OCI-M2 (cell line): ENCODE measurements around the gene SPATA19.
"Not testable (repeated sequence)": the region's sequence is repeated elsewhere in the genome, so short reads cannot be mapped to it uniquely, and the experiment has no call there.

Experiments
- DNase-seq: peaks from one replicate; lab custom pipeline; 2025; ENCODE audit not compliant: unreplicated experiment; lab: John Stamatoyannopoulos, UW

Gene SPATA19, protein sequence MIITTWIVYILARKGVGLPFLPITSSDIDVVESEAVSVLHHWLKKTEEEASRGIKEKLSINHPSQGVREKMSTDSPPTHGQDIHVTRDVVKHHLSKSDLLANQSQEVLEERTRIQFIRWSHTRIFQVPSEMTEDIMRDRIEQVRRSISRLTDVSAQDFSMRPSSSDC

DNA sequence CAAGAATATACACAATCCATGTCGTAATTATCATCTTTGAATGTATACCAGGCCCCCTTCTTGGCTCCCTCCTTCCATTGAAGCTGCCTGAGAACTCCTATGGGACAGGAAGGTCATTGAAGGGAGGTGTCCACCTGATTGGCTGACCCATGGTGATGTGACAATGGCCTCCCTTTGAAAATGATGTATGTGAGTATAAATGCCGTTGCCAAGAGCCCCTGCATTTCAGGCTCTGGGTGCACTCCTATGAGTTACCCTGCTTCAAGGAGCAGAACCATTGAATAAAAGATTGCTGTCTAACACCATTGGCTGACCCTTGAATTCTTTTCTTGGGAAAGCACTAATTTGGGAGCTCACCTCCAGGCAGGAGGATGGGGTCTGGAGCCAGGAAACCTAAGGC is at the start of gene SPATA19:
SPATA19 (minus strand) TSS at position 101 of the 400 bp plus-strand sequence; CDS start at position 34, 67 bp downstream.
- DNase-seq = no peak

DNA sequence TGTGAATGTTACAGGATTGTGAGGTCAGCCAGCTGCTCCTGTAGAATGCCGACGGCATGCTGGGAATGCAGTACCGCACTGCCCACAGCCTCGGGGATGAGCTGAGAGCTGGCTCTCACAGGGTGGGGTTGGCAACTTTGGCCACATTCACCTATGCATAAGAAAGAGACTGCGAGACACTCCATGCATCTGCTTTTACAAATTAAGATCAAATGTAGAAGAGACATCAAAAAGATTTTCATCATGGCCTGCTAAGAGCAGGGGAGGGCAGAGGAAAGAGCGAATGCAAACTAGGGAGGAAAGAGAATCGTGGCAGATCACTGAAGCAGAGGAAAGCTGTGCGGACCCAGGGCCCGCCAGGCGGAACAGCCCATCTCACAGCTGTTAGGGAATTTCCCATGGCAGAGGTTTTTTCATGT is 49.8 kb upstream of the SPATA19 start:
- DNase-seq = no peak

DNA sequence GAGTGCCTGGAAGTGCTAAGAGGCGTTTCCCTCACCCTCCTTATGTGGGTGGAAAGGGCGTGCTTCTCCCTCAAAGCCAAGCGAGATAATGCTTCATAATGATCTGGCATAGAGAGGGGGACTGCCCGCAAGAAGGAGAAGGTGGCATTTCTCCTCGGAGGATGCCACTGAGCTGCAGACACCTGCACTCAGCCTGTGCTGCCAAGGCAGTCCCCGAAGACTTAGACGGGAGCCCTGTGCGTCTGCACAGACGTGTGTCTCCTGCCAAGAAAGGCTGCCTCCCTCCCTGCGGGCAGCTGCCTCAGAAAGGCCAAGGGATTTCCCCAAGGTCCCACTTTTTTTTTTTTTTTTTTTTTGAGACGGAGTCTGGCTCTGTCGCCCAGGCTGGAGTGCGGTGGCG is 48.1 kb upstream of the SPATA19 start:
- DNase-seq = no peak

DNA sequence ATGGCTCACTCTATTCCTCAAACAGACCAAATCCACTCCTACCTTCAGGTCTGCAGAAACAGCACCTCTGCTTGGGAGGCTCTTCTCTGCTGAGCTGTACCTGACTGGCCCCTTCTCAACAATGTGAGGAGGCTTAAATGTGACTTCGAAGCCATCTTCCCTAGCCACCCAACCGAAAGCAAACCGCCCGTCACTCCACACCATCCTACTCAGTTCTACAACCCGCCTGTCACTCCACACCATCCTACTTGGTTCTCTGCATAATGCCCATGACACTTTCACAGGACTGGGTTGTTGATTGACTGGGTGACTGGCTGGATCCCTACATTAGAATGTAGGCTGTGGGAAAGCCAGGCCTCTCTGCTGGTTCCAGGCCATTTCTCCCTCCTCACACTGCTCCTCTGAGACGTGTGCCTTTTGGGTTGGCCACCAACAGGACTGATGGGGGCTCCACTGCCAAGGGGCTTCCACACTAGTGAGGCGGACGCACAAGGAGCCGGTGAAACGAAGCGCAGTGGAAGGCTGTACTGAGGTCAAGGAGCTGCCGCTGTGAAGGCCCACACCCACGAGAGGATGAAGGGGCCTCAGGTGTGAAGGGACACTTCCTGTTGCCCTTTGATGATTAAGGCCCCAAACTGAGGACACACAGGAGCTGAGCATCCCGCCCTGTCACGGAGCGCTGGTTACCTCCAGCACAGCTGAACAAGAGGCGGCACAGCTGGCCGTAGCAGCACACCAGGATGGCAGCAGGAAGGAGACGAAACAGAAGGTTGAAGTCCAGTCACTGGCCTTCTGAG is 47.5 kb upstream of the SPATA19 start:
- DNase-seq = no peak

DNA sequence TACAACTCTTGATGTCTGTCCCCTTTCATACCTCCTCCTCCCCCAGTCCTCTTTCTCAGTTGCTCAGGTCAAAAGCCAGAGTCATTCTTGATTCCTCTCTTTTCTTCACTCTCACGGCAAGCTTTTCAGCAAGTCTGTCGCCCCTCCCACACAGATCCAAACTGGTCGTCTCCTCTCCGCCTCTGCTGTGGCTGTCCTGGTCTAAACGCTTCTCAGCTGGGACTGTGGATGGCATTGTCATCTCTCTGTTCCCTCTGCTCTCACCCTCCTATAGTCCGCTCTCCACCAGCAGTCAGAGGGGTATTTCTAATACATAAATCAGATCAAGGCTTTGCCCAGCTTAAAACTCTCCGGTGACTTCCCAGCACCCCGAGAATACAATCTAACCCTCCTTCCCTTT is 46.8 kb upstream of the SPATA19 start:
- DNase-seq = no peak

DNA sequence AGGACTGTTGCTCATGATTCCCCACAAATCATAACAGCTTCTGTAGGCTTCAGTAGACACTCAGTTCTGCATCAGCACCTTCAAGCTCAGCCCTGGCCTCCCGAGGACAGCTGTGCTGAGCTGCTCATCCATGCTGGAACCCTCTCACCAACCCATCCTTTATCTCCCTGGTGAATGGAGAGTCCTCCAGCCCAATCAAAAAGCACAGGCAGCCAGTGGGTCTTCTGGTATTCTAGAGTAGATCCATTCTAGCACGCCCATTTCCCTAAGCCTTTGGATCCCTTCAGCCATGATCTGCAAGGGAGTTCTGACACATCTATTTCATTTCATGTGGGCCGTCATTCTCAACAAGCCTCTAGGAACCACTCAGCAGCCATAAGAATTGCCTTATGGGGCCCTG is 44.6 kb upstream of the SPATA19 start:
- no peak for DNase-seq

DNA sequence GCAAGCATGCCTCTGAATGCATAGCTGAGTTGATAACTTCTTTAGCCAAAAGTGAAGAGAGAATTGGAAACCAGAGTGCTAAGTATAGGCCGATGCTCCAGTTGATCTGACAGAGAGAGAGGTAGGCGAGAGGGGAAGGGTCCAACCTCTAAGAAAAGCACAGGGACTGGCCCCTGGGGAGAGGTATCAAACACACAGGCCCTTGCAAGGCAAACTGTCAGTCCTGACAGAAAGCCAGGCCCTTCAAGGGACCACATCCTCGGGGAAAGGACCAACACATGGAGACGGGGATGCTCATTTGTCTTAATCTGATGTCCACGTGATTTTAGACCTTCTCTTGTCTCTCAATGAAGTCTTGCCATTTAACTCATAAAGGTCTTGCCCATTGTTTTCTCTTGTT is 43.9 kb upstream of the SPATA19 start:
- no peak for DNase-seq

DNA sequence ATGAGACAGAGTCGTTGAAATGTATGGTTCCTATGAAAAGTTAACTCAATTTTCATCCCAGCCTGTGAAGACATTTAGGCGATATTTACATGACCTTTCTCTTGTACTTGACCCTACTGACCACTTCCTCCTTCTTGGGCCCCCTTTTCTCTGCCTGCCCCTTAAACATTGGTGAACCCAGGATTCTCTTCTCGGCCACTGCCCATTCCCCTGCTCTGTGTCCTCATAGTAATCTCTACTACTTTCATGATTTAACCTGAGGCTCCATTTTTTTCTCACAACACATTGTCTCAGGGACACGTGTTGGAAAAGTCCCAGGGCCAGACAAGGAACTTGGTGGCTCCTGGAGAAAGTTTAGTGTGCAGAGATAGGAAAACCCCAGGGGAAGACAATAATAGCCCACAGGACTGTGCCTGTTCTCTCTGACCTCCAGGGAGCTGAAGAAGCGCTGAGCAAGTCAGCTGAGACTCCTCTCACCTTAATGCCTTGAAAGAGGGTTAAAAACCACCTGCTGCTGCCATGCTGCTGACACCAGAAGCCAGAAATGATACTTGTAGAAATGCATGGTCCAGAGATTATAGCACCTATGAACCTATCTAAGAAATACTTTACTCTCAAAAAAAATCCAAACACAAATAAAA is 42.5 kb upstream of the SPATA19 start:
- DNase-seq = no peak

DNA sequence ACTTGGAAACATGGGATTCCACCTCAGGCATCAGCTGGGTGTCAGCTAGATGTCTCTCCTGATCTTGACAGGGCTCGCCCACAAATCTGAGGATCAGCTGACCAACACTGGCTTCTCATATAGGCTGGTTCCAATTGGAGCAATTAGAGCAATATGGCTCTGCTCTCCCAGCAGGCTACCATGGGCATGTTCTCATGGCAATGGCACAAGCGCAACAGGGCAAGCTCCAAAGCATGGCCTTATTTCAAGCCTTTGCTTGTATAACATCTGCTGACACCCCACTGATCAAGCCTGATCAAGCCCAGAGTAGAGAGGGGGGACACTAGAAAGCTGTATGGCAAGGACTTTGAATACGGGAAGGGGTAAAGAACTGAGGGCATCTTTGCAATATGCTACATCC is 40.7 kb upstream of the SPATA19 start:
- DNase-seq = no peak

DNA sequence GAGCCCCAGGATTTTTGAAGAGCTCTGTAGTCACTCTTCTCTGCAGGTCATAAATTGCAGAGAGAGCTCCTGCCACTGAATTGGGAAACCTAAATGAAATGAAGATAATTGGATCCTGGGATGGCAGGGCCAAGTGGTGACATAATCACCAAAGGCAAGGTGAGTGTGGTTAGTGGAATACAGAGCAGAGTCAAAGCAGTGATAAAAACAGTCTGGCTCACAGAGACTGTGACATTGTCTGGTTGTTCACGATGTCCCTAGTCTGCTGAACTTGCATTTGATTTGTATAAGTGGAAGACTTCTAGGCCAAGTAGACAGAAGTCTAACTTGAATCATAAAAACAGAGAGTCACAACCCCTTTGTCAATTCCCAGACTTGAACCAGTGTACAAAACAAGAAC is 26.8 kb upstream of the SPATA19 start:
- DNase-seq = no peak

DNA sequence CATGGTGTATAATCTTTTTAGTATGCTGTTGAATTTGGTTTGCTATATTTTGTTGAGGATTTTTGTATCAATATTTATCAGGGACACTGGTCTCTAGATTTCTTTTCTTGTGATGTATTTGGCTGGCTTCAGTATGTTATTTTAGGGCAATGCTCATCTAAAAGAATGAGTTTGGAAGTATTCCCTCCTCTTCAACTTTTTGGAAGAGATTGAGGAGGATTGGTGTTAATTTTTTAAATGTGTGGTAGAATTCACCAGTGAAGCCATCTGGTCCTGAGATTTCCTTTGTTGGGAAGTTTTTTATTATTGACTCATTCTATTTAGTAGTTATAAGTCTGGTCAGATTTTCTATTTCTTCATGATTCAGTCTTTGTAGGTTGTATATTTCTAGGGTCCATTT is 22.1 kb upstream of the SPATA19 start:
- DNase-seq = no peak

DNA sequence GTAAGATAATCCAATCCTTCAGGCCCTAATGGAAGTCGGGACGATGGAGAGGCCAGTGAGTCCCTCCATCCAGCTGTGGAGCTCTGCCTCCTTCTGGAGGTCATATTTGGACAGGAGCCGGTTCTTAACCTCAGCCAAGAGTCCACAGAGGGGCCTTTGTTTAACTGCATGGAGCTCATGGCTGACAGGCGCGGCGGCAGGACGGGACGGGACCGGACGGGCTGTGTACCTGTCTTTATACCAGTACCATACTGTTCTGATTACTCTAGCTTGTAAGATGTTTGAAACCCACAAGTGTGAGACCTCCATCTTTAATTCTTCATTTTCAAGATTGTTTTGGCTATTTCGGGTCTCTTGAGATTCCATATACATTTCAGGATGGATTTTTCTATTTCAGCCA is 20.2 kb upstream of the SPATA19 start:
- DNase-seq = no peak

DNA sequence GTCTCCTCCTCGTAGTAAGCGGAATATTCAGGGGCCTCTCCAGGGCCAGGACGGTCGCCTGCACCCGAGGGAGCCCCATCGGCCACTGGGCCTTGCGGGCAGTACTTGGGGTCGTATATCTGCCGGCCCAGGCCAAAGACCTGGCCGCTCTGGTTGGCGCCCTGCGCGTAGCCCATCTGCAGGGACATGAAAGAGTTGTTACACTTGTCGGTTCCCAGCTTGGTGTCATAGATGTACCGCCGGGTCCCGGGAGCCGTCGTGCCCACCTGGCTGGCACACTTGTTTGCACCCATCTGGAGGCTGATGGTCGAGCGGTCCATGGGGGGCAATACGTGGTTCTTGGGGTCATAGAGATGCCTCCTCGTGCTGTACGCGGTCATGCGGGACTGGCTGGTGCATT is 19.4 kb upstream of the SPATA19 start:
- DNase-seq = no peak

DNA sequence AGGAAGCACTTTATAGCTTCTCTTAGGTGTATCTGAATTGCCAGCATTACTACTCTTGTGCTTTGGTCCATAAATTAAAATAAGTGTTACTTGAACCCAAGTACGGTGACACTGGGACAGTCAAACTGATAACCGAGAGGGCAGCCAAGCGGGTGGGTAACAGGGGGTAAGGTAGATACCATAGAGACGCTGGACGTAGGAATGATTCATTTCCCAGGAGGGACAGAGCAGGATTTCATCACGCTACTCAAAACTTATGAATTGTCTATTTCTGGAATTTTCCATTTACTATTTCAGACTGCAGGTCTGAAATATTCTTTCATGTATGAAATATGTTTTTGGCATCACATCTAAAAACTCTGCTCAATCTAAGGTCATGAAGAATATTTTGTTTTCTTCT is 14.8 kb upstream of the SPATA19 start:
- no peak for DNase-seq

DNA sequence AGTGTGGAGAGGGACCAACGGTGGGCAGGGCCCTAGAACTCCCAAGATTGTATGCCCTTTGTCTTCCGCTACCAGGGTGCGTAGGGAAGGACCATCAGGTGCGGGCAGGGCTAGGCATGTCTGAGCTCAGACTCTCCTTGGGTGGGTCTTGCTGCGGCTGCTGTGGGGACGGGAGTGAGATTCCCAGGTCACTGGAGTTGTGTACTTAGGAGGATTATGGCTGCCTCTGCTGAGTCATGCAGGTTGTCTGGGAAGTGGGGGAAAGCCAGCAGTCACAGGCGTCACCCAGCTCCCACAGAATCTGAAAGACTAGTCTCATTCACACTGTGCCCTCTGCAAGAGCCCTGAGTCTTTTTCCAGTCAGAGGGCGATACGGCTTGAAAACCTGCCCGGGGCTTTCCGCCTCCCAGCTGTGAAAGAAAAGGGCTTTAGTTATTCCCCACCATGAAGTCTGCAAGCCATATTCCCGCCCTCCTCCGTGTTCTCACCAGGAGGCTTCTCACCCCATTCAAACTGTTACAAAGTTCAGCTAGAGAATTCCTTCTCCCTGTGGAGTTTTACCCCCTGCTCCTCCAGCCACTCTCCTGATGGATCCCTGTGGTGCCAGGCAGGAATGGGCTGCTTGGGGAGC is 9.1 kb upstream of the SPATA19 start:
- not testable (repeated sequence) for DNase-seq

DNA sequence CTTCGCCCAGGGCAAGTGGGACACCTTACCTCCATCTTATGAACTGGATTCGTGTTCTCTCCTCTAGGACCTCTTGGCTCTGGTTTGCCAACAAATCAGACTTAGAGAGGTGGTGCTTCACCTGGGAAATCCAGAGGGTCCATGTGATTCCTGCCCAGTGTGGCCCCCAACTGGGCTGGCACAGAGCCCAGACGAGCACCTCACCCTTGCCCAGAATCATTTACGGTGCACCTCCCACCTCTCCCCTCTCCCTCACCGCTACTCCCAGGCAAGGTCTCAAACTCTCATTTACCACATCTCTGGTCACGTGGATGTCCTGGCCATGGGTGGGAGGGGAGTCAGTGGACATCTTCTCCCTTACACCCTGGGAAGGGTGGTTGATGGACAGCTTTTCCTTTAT is 1.1 kb downstream of the SPATA19 start:
- no peak for DNase-seq

DNA sequence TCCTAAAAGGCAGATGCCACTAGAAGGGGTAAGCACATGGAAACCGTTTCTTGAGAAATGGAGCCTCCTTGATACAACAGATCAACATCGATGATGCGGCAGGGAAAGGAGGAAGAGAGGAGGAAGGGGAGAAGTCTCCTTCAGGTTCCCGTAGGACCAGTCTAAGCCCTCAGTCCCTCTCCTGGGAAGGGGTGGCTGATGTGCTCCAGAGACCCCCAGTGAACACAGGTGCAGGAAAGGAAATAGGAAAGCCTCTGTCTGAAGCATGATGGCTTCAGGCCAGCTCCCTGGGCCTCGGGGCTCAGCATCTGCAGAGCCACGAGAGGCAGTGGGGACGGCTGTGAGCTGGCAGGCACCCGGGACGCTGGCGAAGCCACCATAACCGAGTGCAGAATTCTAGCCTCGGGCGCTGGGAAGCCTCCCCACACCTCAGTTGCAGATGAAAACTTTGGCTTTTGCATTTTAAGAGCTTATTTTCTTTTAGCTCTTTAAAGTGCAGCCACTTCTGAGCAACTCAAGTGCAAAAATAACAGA is 1.8 kb downstream of the SPATA19 start:
- no peak for DNase-seq

DNA sequence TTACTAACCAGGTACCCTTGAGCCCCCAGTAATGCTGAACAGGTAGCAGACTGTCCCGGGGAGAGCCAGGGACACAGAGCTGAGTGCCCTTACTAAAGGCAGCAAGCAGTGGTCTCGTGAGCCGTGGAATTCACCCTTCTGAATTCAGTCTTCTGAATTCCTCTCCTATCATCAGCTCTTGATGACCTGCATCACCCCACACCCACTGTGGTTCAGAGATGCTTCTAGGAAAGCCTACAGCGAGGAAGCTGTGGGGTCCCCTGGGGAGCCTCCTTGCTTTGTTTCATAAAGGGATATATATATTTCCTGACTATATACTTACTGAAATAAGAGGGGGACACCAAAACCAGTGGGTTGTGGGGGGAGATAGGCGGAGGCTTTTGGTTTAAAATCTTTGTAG is 2.6 kb downstream of the SPATA19 start:
- DNase-seq = no peak

DNA sequence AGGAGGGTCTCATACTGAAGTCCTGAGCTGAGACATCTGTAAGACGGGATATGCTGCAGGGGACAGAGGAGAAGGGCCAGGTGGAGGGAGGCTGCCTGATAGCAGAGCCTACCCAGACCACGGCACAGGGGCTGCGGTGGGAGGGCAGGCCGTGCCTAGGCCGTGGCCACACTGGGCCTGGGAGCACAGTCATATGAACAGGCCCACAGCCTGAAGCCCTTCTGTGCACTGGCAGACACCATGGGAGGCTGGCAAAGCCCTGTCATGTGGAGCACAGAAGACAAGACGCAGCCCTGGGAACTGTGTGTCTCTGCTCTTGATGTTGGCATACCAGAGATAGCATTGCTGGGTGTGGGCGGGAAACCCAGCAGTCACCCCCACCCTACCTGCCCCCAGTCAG is 3.3 kb downstream of the SPATA19 start:
- DNase-seq = no peak

DNA sequence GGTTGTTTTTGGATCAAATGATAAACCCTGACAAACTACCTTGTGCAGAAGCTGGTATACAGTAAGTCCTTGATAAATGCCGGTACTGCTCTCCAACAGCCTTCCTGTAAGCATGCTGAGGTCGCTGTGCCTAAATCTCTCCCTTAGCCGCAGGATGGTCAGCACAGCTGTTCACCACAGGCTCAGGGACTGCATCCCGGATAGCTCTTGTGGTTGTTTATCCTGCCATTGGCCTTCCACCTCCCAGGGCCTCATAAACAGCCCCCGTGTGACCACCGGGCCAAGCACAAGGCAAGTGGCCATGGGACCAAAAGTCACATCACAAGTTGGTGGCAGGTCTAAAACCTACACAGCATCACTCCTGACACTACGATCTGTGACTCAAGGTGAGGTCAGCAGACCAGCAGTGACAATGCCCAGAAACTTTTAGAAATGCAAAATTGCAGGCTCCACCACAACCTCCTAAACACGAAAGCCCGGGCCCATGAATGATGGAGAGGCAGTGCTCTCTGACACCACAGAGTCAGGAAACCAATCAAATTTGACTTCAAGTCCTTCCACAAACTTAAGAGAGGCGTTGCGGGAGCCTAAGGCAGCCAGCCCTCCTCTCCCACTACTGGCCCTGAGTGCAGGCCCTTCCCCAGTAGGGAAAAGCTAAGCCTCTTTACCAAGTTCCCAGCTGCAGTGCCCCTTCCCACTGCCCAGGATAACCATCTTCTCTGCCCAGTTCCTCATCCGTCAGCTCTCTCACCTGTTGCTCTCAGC is 3.9 kb downstream of the SPATA19 start:
- no peak for DNase-seq

DNA sequence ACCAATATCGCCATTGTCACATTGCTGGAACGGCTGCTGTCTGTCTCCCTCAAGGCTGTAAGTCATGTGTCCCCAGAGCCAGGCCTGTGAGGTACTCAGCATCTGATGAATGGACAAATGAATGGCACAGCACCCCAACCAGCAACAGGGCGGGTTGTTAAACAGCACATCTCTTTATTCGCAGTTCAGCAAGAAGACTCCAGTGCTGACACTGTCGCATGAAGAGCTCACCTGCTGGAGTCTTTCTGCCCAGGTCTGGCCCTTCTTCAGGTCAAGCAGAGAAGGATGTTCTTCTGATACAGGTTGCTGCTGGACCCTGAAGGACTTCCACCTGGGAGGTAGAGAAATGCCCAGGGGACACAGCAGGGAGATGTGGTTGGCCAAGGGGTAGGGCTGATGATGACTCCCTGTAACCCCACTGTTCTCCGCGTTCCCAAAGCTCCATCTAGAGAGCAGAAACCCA is 4.8 kb downstream of the SPATA19 start:
- no peak for DNase-seq
